ENCODE results near the gene ATP5F1B. TPM values are rescaled to one million over a fixed set of nuclear protein-coding genes. Genes with fewer than 3 reads are reported as not detected.
"Not testable (repeated sequence)": the region's sequence is repeated elsewhere in the genome, so short reads cannot be mapped to it uniquely, and the experiment has no call there.

ATP5F1B gene
- total RNA-seq, 4 donors from 2014 or later: 310 to 557 (median 431) TPM

- DNase-seq: no peak
- H3K4me1 ChIP-seq: no peaks in the 10 kb centered on the region
- no peaks in the 10 kb centered on the region for H3K9me3 ChIP-seq
- H3K27ac ChIP-seq: no peak overlapping the region
- no peak for TF ChIP-seq POLR2A (IDR thresholded peaks at IDR 0.05)
- TF ChIP-seq CTCF (IDR thresholded peaks at IDR 0.05): no peak
- no peaks in the 10 kb centered on the region for H3K27me3 ChIP-seq
- intact Hi-C loops (cut with DNase I): no loop called here
- 92 to 98% methylated on average over 2 of the region's 2 CpGs for WGBS, 2 donors
- H3K36me3 ChIP-seq: peaks cover 57 to 59% of the 10 kb centered on the region in 2 donors
- no peak overlapping the region for H3K4me3 ChIP-seq (replicated peaks in 1 of 3)
Measured at GRCh38 chr12:56668197-56668457, 22.3 kb upstream of the ATP5F1B start.

- DNase-seq: no peak
- no peak overlapping the region for H3K27ac ChIP-seq
- peaks cover 0 to 5% of the 10 kb centered on the region in 2 donors for H3K4me1 ChIP-seq
- TF ChIP-seq CTCF (IDR thresholded peaks at IDR 0.05) (no peak), POLR2A (IDR thresholded peaks at IDR 0.05) (no peak)
- no peak overlapping the region for H3K4me3 ChIP-seq (replicated peaks in 1 of 3)
- H3K36me3 ChIP-seq: peaks cover 25 to 28% of the 10 kb centered on the region in 2 donors
- no peaks in the 10 kb centered on the region for H3K27me3 ChIP-seq
- intact Hi-C loops (cut with DNase I): no loop called here
- H3K9me3 ChIP-seq: no peaks in the 10 kb centered on the region
- 92 to 95% methylated on average over 11 to 13 of the region's 13 CpGs for WGBS, 2 donors
Measured at GRCh38 chr12:56661979-56662638, 16.3 kb upstream of the ATP5F1B start.

DNA sequence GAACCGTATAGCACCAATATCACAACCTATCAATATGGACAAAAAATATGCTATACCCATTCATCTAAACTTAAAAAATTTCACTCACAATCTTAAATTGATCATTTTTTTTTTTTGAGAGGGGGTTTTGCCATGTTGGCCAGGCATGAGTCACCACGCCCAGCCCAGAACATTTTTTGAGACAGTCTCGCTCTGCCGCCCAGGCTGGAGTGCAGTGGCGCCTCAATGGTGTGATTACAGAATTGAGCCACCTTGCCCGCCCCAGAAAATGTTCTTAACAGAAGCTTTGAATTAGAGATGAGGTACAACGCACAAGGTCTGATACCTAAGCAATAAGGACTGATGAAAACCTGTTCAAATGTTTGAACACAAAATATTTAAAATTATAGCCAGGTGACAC is 15.8 kb upstream of the ATP5F1B start:
- intact Hi-C loops (cut with DNase I): no loop called here
- DNase-seq: peak; percentile 48 to 53
- no peaks in the 10 kb centered on the region for H3K27me3 ChIP-seq
- 74 to 83% methylated on average over 7 of the region's 7 CpGs for WGBS, 2 donors
- H3K36me3 ChIP-seq: peaks cover 19 to 23% of the 10 kb centered on the region in 2 donors
- H3K4me1 ChIP-seq: peaks cover 0 to 5% of the 10 kb centered on the region in 2 donors
- TF ChIP-seq POLR2A (IDR thresholded peaks at IDR 0.05): no peak
- no peaks in the 10 kb centered on the region for H3K9me3 ChIP-seq
- H3K4me3 ChIP-seq (replicated peaks in 1 of 3): no peak overlapping the region
- H3K27ac ChIP-seq: no peak overlapping the region

- Histone ChIP-seq H3K9me3 (no peaks in the 10 kb centered on the region), H3K4me1 (peaks cover 0 to 5% of the 10 kb centered on the region in 2 donors), H3K36me3 (peaks cover 3 to 7% of the 10 kb centered on the region in 2 donors), H3K4me3 (replicated peaks in 1 of 3) (no peak overlapping the region), H3K27ac (no peak overlapping the region), H3K27me3 (no peaks in the 10 kb centered on the region)
- TF ChIP-seq CTCF (IDR thresholded peaks at IDR 0.05): no peak
- TF ChIP-seq POLR2A (IDR thresholded peaks at IDR 0.05): no peak
- intact Hi-C loops (cut with DNase I): no loop called here
- DNase-seq: no peak
- 88 to 94% methylated on average over 1 of the region's 1 CpG for WGBS, 2 donors
Measured at GRCh38 chr12:56658921-56659320, 13.1 kb upstream of the ATP5F1B start.

GRCh38 chr12:56657416-56658379 is 11.9 kb upstream of the ATP5F1B start:
- Histone ChIP-seq H3K27me3 (no peaks in the 10 kb centered on the region), H3K27ac (no peak overlapping the region), H3K9me3 (no peaks in the 10 kb centered on the region), H3K4me1 (peaks cover 0 to 5% of the 10 kb centered on the region in 2 donors), H3K4me3 (replicated peaks in 1 of 3) (no peak overlapping the region), H3K36me3 (no peaks in the 10 kb centered on the region)
- DNase-seq: no peak
- TF ChIP-seq POLR2A (IDR thresholded peaks at IDR 0.05) (no peak), CTCF (IDR thresholded peaks at IDR 0.05) (no peak)
- 85 to 96% methylated on average over 7 of the region's 7 CpGs for WGBS, 2 donors
- intact Hi-C loops (cut with DNase I): no loop called here

DNA sequence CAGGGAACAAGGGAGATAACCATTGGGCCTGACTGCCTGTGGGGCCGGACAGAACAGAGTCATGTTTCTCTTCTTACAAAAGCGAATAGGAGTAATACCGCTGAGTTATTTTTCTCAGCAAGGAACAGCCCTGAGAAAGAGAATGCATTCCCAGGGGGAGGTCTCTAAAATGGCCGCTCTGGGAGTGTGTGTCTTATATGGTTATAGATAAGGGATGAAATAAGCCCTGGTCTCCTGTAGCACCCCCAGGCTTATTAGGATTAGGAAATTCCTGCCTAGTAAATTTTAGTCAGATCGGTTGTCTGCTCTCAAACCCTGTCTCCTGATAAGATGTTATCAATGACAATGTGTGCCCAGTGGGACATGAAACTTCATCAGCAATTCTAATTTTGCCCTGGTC is 8.0 kb upstream of the ATP5F1B start:
- WGBS, 2 donors: 89 to 90% methylated on average over 5 of the region's 5 CpGs
- H3K4me3 ChIP-seq (replicated peaks in 1 of 3); H3K4me1 ChIP-seq; H3K27me3 ChIP-seq; H3K36me3 ChIP-seq; intact Hi-C loops (cut with DNase I); DNase-seq; H3K27ac ChIP-seq; H3K9me3 ChIP-seq: not testable (repeated sequence)

DNA sequence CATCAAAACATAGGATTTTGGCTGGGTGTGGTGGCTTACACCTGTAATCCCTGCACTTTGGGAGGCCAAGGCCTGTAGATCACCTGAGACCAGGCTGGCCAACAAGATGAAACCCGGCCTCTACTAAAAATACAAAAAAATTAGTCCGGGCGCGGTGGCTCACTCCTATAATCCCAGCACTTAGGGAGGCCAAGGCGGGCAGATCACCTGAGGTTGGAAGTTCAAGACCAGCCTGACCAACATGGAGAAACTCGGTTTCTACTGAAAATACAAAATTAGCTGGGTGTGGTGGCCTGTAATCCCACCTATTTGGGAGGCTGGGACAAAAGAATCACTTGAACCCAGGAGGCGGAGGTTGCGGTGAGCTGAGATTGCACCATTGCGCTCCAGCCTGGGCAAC is 2.2 kb upstream of the ATP5F1B start:
- not testable (repeated sequence) for H3K4me3 ChIP-seq (replicated peaks in 1 of 3); H3K27me3 ChIP-seq; H3K9me3 ChIP-seq; H3K27ac ChIP-seq; DNase-seq
- Histone ChIP-seq H3K4me1 (peaks cover 14 to 17% of the 10 kb centered on the region in 2 donors), H3K36me3 (peaks cover 6 to 15% of the 10 kb centered on the region in 2 donors)
- WGBS, 2 donors: 90 to 92% methylated on average over 9 of the region's 9 CpGs
- intact Hi-C loops (cut with DNase I): loop anchor here (5.0 to 10.0 kb wide), 2 partner anchors 39 to 77 kb away; partner anchors contain the start of genes NACA and PTGES3
